DMS 273 (cell line): ENCODE measurements around the gene TTC39A.
"Not testable (repeated sequence)": the region's sequence is repeated elsewhere in the genome, so short reads cannot be mapped to it uniquely, and the experiment has no call there.

Experiments used
- DNase-seq: peaks from one replicate; lab custom pipeline; 2025; ENCODE audit not compliant: unreplicated experiment; lab: John Stamatoyannopoulos, UW

TTC39A gene

DNA sequence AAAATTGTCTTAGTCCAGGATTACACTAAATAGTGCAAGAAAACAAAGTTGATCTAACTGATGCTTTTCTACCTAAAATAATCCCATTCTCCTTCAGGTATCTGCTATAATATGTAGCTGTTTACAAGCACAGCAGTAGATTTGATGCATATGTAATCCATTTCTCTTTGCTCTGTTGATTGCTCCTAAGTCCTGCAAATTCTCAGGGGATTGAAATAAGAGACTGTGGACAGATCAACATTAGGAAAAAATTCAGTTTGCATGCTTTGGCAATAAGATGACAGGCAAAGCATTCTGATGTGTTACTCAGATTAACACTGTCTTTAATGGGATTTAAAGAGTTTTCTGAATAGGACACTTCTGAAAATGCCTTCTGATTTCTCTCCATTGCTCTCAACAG is 59.6 kb downstream of the TTC39A start:
- DNase-seq = no peak

GRCh38 chr1:51268634-51269033 is 61.7 kb downstream of the TTC39A start:
- no peak for DNase-seq

DNA sequence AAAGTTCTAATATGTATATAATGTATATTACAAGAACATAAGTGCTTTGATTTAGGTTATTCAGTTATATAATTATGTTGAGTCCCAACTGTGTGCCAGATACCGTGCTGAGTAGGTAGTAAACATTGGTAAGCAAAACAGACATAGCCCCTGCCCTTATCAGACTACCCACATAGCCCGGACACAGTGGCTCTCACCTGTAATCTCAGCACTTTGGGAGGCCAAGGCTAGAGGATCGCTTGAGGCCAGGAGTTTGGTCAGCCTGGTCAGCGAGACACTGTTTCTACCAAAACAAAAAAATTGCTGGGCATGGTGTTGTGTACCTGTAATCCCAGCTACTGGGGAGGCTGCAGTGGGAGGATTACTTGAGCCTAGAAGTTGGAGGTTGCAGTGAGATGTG is 63.6 kb downstream of the TTC39A start:
- DNase-seq = no peak

- DNase-seq = no peak
Measured at GRCh38 chr1:51266181-51266580, 64.2 kb downstream of the TTC39A start.

DNA sequence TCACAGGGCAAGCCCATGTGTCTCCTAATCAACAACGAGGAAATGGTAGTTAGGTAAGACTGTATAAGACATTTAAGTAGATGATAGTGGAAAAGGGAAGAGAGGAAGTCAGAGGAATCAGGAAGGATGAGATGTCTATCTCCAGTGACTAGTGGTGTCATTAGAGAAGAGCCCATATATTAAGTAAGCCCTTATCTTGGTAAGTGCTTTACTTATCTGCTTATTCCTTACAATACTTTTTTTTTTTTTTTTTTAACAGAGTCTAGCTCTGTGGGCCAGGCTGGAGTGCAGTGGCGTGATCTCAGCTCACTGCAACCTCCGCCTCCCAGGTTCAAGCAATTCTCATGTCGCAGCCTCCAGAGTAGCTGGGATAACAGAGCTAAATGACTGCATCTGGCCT is 64.7 kb downstream of the TTC39A start:
- no peak for DNase-seq

DNA sequence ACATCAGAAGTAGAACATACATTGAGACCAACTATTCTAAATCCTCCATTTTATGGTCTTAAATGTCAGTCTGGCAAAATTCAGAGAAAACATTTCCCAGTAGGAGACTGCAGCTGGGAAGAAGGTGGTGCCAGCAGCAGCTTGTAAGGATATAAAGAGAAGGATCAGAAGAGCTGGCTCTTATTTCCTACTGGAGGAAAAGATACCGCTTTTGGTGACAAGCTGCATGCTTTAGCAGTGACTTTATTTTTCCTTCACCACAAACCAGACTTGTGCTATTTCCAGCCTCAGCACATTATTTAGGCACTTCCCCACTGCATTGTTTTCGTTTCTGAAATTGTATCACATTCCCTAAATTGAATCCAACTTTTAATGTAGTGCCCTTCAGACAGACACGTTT is 65.9 kb downstream of the TTC39A start:
- DNase-seq = peak; percentile 28

DNA sequence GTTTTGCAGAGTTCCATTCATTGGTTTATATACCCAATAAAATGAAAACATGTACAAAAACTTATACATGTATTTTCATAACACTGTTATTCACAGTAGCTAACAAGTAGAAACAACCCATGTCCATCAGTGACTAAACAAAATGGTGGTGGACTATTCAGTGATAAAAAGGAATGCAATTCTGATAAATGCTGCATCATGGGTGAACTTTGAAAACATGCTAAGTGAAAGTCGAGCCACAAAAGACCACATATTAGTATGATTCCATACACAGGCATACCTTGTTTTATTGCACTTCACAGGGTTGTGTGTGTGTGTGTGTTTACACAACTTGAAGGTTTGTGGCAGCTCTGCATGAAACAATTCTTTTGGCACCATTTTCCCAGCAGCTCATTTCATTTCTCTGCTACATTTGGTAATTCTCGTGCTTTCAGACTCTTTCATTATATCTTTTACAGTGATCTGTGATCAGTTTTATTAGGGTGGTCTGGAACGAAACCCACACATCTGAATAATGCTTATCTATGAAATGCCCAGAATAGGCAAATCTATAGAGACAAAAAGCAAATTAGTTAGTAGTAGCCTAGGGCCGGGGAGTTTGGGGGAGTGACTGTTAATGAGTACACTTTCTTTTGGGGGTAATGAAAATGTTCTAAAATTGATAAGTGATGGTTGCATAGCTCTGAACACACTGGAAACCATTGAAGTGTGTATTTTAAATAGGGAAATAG is 67.0 kb downstream of the TTC39A start:
- DNase-seq = no peak

- DNase-seq = no peak
Measured at GRCh38 chr1:51255331-51255730, 75.0 kb downstream of the TTC39A start.

- no peak for DNase-seq
Measured at GRCh38 chr1:51253691-51254090, 76.7 kb downstream of the TTC39A start.

DNA sequence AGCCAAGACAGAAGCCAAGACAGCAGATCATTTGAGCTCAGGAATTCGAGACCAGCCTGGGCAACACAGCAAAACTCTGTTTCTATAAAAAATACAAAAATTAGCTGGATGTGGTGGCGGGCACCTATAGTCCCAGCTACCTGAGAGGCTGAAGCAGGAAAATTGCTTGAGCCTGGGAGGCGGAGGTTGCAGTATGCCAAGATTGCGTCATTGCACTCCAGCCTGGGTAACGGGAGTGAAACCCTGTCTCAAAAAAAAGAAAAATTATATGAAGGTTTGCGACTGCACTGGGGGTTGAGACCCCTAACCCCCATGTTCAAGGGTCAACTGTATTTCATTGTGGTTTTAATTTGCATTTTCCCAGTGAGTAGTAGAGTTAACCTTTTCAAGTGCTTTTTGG is 78.0 kb downstream of the TTC39A start:
- DNase-seq = no peak

GRCh38 chr1:51251165-51251564 is 79.2 kb downstream of the TTC39A start:
- DNase-seq = not testable (repeated sequence)

GRCh38 chr1:51250729-51251128 is 79.6 kb downstream of the TTC39A start:
- not testable (repeated sequence) for DNase-seq

GRCh38 chr1:51249445-51249844 is 80.9 kb downstream of the TTC39A start:
- no peak for DNase-seq

GRCh38 chr1:51247499-51247898 is 82.9 kb downstream of the TTC39A start:
- no peak for DNase-seq

DNA sequence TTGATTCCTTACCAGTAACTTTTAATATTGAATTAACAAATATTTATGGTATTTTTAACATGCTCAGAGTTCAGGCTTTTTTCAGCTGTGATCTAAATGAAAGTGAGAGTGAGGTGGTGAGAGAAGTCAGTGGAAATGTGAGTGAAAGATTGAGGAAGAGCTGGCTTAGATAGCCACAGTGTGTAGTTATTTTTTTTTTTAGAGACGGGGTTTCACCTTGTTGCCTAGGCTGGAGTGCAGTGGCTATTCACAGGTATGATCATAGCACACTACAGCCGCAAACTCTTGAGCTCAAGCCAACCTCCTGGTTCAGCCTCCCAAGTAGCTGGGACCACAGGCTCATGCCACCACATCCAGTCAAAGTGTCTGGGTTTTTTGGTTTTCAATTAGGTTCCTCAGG is 83.3 kb downstream of the TTC39A start:
- DNase-seq = no peak

- DNase-seq = no peak
Measured at GRCh38 chr1:51242546-51242945, 87.8 kb downstream of the TTC39A start.

DNA sequence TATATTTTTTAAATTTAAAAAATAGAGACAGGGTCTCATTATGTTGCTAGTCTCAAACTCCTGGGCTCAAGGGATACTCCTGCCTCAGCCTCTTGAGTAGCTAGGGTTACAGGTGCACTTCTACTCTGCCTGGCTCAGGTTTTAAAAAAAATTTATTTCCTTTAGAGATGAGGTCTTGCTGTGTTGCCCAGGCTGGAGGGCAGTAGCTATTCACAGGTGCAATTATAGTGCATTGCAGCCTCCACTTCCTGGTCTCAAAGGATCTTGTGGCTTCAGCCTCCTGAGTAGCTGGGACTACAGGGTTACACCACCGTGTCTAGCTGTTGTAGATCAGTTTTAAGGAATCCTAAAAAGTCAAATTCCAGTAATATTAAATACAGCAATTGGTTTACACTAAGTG is 89.2 kb downstream of the TTC39A start:
- no peak for DNase-seq

GRCh38 chr1:51240084-51240483 is 90.3 kb downstream of the TTC39A start:
- DNase-seq = no peak

DNA sequence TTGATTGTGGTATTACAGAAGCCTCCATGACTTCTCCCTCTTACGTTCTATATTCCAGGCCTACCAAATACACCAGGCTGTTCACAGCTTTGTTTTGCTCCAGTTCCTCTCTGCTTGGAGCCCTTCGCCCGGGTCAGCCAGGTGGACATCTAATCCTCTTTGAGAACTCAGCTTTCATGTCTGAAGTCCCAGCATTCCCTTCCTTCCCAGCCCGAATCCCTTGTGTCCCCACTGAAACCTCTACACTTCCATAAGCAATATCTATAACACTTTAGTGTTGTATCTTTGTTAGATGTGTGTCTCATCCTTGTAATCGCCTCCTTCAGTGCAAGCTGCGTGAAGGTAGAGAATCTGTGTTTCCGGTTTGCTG is 92.3 kb downstream of the TTC39A start:
- peak; percentile 33 for DNase-seq

- no peak for DNase-seq
Measured at GRCh38 chr1:51237351-51238033, 92.9 kb downstream of the TTC39A start.
